ENCODE measurements around the gene TMEM170A.
"Not testable (repeated sequence)": the region's sequence is repeated elsewhere in the genome, so short reads cannot be mapped to it uniquely, and the experiment has no call there.

DNA sequence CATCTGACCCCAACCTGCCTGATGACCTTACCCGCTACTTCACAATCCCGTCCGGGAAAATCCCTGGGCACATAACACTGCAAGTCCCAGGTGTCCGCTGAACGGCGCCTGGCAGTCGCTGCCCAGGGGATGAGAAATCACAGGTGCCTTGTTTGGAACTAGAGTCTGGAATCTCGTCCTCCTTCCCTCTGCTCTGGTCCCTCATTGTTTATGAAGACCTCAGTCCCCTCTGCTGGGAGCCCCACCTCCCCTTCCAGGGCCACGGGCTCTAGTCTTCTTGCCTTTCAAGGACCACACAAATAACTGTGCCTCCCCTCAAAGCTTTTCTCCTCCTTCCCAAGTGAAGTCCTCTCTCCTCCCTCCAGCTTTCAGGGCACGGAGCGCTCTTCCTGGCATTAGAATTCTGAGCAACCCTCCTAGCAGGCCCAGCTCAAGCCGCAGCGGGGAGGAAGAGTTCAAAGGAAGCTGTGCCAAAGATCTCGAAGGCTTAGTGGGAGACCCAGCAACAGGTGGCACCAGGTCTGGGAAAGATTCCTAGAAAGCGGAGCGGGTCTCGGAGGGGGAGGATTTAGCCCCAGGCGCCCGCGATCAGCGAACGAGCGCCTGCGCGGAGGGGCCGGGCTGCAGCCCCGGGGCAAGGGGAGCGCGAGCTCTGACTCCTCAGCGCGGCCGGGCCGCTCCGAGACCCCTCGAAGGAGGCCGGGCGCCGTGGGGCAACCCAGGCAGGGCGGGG, 934 bp downstream of the TMEM170A start:
- TF ChIP-seq EP300 (IDR thresholded peaks at IDR 0.05), result not testable (repeated sequence)
- TF ChIP-seq, protein P1, sequence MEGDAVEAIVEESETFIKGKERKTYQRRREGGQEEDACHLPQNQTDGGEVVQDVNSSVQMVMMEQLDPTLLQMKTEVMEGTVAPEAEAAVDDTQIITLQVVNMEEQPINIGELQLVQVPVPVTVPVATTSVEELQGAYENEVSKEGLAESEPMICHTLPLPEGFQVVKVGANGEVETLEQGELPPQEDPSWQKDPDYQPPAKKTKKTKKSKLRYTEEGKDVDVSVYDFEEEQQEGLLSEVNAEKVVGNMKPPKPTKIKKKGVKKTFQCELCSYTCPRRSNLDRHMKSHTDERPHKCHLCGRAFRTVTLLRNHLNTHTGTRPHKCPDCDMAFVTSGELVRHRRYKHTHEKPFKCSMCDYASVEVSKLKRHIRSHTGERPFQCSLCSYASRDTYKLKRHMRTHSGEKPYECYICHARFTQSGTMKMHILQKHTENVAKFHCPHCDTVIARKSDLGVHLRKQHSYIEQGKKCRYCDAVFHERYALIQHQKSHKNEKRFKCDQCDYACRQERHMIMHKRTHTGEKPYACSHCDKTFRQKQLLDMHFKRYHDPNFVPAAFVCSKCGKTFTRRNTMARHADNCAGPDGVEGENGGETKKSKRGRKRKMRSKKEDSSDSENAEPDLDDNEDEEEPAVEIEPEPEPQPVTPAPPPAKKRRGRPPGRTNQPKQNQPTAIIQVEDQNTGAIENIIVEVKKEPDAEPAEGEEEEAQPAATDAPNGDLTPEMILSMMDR (IDR thresholded peaks at IDR 0.05), result not testable (repeated sequence)

All from ovary (tissue), 3 donors.